Gastroesophageal sphincter (tissue), 4 donors: ENCODE measurements around the gene ARNT2. TPM values are rescaled to one million over a fixed set of nuclear protein-coding genes. Genes with fewer than 3 reads are reported as not detected.

Experiments used
- ATAC-seq: fragments of 150-250 bp; one replicate; pipeline ENCODE4 v1.9.1; 2016; ENCODE audit warnings: mild to moderate bottlenecking, moderate library complexity
- H3K27ac ChIP-seq, 4 donors: fragments of 200-600 bp; sonication (generic) in 3 of 4; 1 replicate in 3 of 4; 2 replicates in 1 of 4; pipeline ENCODE4 v1.5.1; 2016 to 2019
- H3K27me3 ChIP-seq: fragments of 200-600 bp; sonication (generic); one replicate; pipeline ENCODE4 v1.5.1; 2019
- H3K36me3 ChIP-seq, 2 donors: fragments of 200-600 bp; sonication (generic); one replicate each; pipeline ENCODE4 v1.5.1; 2019; ENCODE audit warnings: control low read depth in 1 of 2
- H3K4me1 ChIP-seq, 3 donors: fragments of 200-600 bp; sonication (generic); 1 replicate in 2 of 3; 2 replicates in 1 of 3; pipeline ENCODE4 v1.5.1; 2016 to 2019; ENCODE audit warnings: control low read depth in 2 of 3
- H3K4me3 ChIP-seq, 2 donors: fragments of 200-600 bp; sonication (generic); one replicate each; pipeline ENCODE4 v1.5.1; 2019; ENCODE audit warnings: mild to moderate bottlenecking in 1 of 2, moderate library complexity in 1 of 2
- H3K9me3 ChIP-seq, 3 donors: fragments of 200-600 bp; sonication (generic); one replicate each; pipeline ENCODE4 v1.5.1; 2017 to 2019; ENCODE audit warnings: control low read depth in 2 of 3
- EP300 ChIP-seq: sonication (generic); formaldehyde crosslinking; IDR thresholded peaks from one replicate; pipeline ENCODE4 v1.6.1; 2017; ENCODE audit warnings: antibody characterized with exemption, mild to moderate bottlenecking
- POLR2A ChIP-seq, 2 donors: fragments of 450-650 bp; IDR thresholded peaks; one replicate each; pipeline ENCODE4 v1.6.1; 2017; ENCODE audit warnings: antibody characterized with exemption in 2 of 2, mild to moderate bottlenecking in 2 of 2, moderate library complexity in 1 of 2
- POLR2AphosphoS5 ChIP-seq: sonication (generic); formaldehyde crosslinking; IDR thresholded peaks from one replicate; pipeline ENCODE4 v1.6.1; 2017; ENCODE audit warnings: antibody characterized with exemption
- WGBS, 2 donors: methylation state at CpG; one replicate each; pipeline ENCODE4 v1.1.5; 2018; ENCODE audit warnings: low coverage in 1 of 2; 5-methylcytosine and 5-hydroxymethylcytosine counted together
- total RNA-seq, 4 donors: library from RNA; depleted of rRNA; stranded (reverse); fragments of >200 nt; gene quantifications; one replicate each; pipeline ENCODE4 v1.1.0, GENCODE V29; 2016
- TF ChIP-seq, protein P1 (sequence below), 4 experiments: fragments of 200-600 bp in 2 of 4; fragments of 450-650 bp in 2 of 4; sonication (generic) in 1 of 4; IDR thresholded peaks; one replicate each; pipeline ENCODE4 v1.5.1; 2017 to 2019; ENCODE audit warnings: antibody characterized with exemption in 4 of 4, mild to moderate bottlenecking in 2 of 4, moderate library complexity in 2 of 4

ARNT2 gene
- total RNA-seq = 10 to 100 TPM in 2 of 4 donors, 1 to 10 TPM in 2; 6.7 to 11.6 (median 9.4) TPM

DNA sequence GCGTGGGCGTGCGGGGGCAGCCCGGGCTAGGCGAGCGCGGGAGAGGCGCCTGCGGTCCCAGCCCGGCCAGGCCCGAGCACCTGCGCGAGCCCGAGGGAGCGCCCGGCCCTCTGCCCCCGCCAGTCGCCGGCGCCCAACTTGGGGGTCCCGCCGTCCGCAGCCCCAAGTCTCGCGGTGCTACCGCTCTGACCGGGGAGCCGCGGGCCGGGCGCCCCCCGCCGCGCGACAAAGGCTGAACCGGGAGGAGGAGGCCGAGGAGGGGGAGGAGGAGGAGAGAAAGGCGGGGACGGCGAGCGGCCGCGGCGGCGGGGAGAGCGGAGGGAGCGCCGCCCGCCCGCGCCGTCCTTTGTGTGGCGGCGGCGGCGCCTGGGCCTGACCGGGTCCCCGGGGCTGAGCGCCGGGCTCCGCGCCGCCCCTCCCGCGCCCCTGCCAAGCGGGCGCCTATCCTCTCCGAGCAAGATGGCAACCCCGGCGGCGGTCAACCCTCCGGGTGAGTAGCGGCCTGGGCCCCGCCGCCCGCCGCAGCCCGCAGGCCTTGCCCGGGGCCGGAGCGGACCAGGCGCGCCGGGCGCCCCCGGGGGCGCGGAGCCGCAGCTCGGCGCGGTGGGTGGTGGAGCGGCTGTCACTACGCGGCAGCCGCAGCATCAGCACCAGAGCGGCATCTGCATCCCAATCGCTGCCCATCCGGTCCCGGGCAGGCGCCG lies at the start of gene ARNT2:
ARNT2 (plus strand) TSS at position 326 of the 704 bp plus-strand sequence; CDS start at position 460, 134 bp downstream.
- Histone ChIP-seq H3K4me3 (peak within 1 kb of the TSS; percentile 36 to 67), H3K4me1 (peaks cover 0 to 19% (median 3%) of the 10 kb centered on the region in 3 donors), H3K9me3 (no peaks in the 10 kb centered on the region), H3K36me3 (no peaks in the 10 kb centered on the region), H3K27ac (peak within 1 kb of the TSS in 3 of 4 donors; percentile 54 to 81 (median 76)), H3K27me3 (peaks cover 9% of the 10 kb centered on the region)
- ATAC-seq = peak; percentile 67
- TF ChIP-seq POLR2AphosphoS5 = no peak
- TF ChIP-seq, protein P1, sequence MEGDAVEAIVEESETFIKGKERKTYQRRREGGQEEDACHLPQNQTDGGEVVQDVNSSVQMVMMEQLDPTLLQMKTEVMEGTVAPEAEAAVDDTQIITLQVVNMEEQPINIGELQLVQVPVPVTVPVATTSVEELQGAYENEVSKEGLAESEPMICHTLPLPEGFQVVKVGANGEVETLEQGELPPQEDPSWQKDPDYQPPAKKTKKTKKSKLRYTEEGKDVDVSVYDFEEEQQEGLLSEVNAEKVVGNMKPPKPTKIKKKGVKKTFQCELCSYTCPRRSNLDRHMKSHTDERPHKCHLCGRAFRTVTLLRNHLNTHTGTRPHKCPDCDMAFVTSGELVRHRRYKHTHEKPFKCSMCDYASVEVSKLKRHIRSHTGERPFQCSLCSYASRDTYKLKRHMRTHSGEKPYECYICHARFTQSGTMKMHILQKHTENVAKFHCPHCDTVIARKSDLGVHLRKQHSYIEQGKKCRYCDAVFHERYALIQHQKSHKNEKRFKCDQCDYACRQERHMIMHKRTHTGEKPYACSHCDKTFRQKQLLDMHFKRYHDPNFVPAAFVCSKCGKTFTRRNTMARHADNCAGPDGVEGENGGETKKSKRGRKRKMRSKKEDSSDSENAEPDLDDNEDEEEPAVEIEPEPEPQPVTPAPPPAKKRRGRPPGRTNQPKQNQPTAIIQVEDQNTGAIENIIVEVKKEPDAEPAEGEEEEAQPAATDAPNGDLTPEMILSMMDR (IDR thresholded peaks at IDR 0.05) = no peak
- no peak for TF ChIP-seq POLR2A (IDR thresholded peaks at IDR 0.05)
- no peak for TF ChIP-seq EP300
- no CpG with 5 or more reads among the region's 102 CpGs for WGBS, 2 donors

DNA sequence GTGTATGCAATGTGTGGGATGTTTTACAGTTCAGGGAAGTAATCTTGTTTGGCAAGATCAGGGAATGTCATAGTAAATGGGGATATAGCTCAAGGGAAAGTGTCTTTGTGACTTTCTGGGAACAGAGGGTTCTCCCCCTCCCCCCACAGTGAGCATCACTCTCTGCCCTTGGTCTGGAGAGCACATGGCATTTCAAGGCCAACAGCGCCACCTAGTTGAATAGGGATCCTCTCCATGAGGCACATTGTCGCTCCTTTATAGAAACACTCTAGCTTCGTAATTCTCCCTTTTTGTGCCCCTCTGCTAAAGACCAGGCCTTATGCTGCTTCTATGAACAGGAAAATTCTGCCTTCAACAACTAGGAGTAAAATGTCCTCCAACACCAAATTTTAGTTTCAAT lies 37.1 kb upstream of the ARNT2 start:
- no peaks in the 10 kb centered on the region for H3K36me3 ChIP-seq
- no peaks in the 10 kb centered on the region for H3K4me1 ChIP-seq
- ATAC-seq = no peak
- no peaks in the 10 kb centered on the region for H3K27me3 ChIP-seq
- TF ChIP-seq POLR2AphosphoS5 (no peak), EP300 (no peak)
- TF ChIP-seq, protein P1 (IDR thresholded peaks at IDR 0.05) = no peak
- no peak overlapping the region for H3K27ac ChIP-seq
- peaks cover 0 to 59% (median 0%) of the 10 kb centered on the region in 3 donors for H3K9me3 ChIP-seq
- 84 to 89% methylated on average over 3 of the region's 3 CpGs for WGBS, 2 donors
- H3K4me3 ChIP-seq = no peak overlapping the region

DNA sequence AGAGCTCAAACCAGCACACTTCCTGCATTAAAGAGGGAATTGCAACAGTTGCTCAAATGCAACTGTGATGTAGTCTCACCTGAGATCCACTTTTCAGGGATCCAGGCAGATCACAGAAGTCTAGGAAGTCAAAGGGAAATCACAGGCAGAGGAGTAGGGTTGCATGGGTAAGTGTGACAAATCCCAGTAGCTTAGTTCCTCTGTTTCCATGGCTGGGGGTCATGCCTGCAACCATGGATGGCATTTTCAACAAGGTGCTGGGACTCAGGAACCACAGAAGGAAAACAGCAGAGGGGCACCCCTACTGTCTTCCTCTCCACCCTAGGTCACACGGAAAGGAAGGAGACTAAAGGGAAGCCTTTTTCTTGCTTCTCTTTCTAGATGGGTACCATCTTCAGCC lies 36.5 kb upstream of the ARNT2 start:
- Histone ChIP-seq H3K36me3 (no peaks in the 10 kb centered on the region), H3K4me3 (no peak overlapping the region), H3K27me3 (no peaks in the 10 kb centered on the region), H3K27ac (no peak overlapping the region), H3K9me3 (peaks cover 0 to 59% (median 0%) of the 10 kb centered on the region in 3 donors), H3K4me1 (no peaks in the 10 kb centered on the region)
- ATAC-seq = no peak
- WGBS, 2 donors = 44 to 55% methylated on average over 1 of the region's 1 CpG
- TF ChIP-seq, protein P1 (IDR thresholded peaks at IDR 0.05) = no peak
- no peak for TF ChIP-seq POLR2AphosphoS5
- TF ChIP-seq EP300 = no peak
- no peak for TF ChIP-seq POLR2A (IDR thresholded peaks at IDR 0.05)

DNA sequence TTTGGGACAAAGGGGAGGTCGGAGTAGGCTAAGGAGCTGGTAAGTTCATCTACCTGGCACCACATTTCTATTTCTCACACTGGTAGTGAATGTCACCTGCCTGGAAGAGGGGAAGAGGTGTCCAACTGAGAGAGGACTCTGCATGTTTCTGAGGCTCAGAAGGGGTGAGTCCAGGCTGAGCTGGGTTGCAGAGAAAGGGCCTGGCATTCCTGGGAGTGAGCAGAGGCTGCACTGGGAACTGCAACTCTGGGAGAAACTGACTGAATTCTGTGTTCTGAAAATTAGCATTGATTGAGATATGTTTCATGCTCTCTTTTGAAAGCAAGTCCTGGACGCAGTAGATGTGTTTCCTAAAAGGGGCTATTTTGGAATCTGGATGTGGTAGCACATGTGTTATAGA lies 32.3 kb upstream of the ARNT2 start:
- ATAC-seq = no peak
- Histone ChIP-seq H3K27ac (no peak overlapping the region), H3K36me3 (no peaks in the 10 kb centered on the region), H3K4me1 (no peaks in the 10 kb centered on the region), H3K9me3 (peaks cover 0 to 37% (median 0%) of the 10 kb centered on the region in 3 donors), H3K27me3 (no peaks in the 10 kb centered on the region), H3K4me3 (no peak overlapping the region)
- 75 to 89% methylated on average over 1 to 2 of the region's 2 CpGs for WGBS, 2 donors
- TF ChIP-seq, protein P1 (IDR thresholded peaks at IDR 0.05) = no peak
- TF ChIP-seq POLR2A (IDR thresholded peaks at IDR 0.05) (no peak), POLR2AphosphoS5 (no peak), EP300 (no peak)

DNA sequence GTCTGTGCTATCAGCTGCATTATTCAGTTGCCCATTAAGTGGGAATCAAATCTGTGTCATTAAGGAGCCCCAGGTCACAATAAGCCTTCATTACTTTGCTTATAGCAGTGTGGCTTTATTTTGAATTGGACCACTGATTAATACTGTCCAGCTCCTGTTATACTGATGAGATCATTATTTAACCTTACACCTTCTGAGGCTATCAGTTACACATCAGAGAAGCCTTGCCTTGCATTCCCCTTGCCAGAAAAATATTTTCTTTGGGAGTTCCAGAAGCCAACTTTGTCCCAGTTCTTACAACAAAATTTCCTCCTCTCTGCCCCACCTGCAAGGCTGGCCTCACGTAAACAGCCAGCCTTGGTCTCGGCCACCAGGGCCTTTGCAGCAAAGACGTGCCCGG lies 29.7 kb upstream of the ARNT2 start:
- no peaks in the 10 kb centered on the region for H3K36me3 ChIP-seq
- 20 to 63% methylated on average over 2 to 4 of the region's 4 CpGs for WGBS, 2 donors
- no peak for ATAC-seq
- no peaks in the 10 kb centered on the region for H3K27me3 ChIP-seq
- TF ChIP-seq, protein P1 (IDR thresholded peaks at IDR 0.05) = no peak
- TF ChIP-seq POLR2A (IDR thresholded peaks at IDR 0.05) = no peak
- no peak for TF ChIP-seq POLR2AphosphoS5
- no peak for TF ChIP-seq EP300
- H3K4me1 ChIP-seq = no peaks in the 10 kb centered on the region
- H3K9me3 ChIP-seq = peaks cover 0 to 12% (median 0%) of the 10 kb centered on the region in 3 donors
- no peak overlapping the region for H3K4me3 ChIP-seq
- H3K27ac ChIP-seq = no peak overlapping the region
